Transverse colon (tissue), 4 donors: ENCODE data around the gene SH2D4B.

Experiments
- EP300 ChIP-seq: sonication (generic); formaldehyde crosslinking; IDR thresholded peaks from one replicate; pipeline ENCODE4 v1.6.1; 2017; ENCODE audit warnings: antibody characterized with exemption, low read depth
- POLR2A ChIP-seq: fragments of 450-650 bp; IDR thresholded peaks from one replicate; pipeline ENCODE4 v1.6.1; 2016; ENCODE audit warnings: antibody characterized with exemption, mild to moderate bottlenecking, moderate library complexity
- POLR2AphosphoS5 ChIP-seq, 3 donors: sonication (generic); formaldehyde crosslinking; IDR thresholded peaks; one replicate each; pipeline ENCODE4 v1.6.1; 2016; ENCODE audit warnings: antibody characterized with exemption in 3 of 3
- TF ChIP-seq, protein P1 (sequence below), 5 experiments: fragments of 200-600 bp in 3 of 5; fragments of 450-650 bp in 2 of 5; sonication (generic) in 3 of 5; IDR thresholded peaks; 1 replicate in 2 of 5; 2 replicates in 3 of 5; pipeline ENCODE4 v1.5.1; 2016 to 2017; ENCODE audit warnings: antibody characterized with exemption in 5 of 5, inconsistent platforms in 3 of 5, mild to moderate bottlenecking in 2 of 5, moderate library complexity in 1 of 5

GRCh38 chr10:80670774-80671173 lies 133.1 kb downstream of the SH2D4B start:
- TF ChIP-seq, protein P1, sequence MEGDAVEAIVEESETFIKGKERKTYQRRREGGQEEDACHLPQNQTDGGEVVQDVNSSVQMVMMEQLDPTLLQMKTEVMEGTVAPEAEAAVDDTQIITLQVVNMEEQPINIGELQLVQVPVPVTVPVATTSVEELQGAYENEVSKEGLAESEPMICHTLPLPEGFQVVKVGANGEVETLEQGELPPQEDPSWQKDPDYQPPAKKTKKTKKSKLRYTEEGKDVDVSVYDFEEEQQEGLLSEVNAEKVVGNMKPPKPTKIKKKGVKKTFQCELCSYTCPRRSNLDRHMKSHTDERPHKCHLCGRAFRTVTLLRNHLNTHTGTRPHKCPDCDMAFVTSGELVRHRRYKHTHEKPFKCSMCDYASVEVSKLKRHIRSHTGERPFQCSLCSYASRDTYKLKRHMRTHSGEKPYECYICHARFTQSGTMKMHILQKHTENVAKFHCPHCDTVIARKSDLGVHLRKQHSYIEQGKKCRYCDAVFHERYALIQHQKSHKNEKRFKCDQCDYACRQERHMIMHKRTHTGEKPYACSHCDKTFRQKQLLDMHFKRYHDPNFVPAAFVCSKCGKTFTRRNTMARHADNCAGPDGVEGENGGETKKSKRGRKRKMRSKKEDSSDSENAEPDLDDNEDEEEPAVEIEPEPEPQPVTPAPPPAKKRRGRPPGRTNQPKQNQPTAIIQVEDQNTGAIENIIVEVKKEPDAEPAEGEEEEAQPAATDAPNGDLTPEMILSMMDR (IDR thresholded peaks at IDR 0.05) = no peak
- TF ChIP-seq POLR2A (no peak), EP300 (no peak), POLR2AphosphoS5 (IDR thresholded peaks at IDR 0.05) (no peak)
